ENCODE data around the gene BMPR1A.
A peak's percentile ranks its signal among the peaks of the same experiment; 100 is the strongest.

The BMPR1A gene

GRCh38 chr10:86964847-86965190, 208.4 kb downstream of the BMPR1A start:
- ATAC-seq, result no peak
- TF ChIP-seq CSDC2 (CRISPR knock-in tag; IDR thresholded peaks at IDR 0.05), result no peak
- TF ChIP-seq, protein P1, sequence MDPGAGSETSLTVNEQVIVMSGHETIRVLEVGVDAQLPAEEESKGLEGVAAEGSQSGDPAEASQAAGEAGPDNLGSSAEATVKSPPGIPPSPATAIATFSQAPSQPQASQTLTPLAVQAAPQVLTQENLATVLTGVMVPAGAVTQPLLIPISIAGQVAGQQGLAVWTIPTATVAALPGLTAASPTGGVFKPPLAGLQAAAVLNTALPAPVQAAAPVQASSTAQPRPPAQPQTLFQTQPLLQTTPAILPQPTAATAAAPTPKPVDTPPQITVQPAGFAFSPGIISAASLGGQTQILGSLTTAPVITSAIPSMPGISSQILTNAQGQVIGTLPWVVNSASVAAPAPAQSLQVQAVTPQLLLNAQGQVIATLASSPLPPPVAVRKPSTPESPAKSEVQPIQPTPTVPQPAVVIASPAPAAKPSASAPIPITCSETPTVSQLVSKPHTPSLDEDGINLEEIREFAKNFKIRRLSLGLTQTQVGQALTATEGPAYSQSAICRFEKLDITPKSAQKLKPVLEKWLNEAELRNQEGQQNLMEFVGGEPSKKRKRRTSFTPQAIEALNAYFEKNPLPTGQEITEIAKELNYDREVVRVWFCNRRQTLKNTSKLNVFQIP (CRISPR knock-in tag; IDR thresholded peaks at IDR 0.05; ENCODE audit: borderline replicate concordance, low read depth), result no peak
- no peak for TF ChIP-seq ZNF70 (CRISPR knock-in tag; IDR thresholded peaks at IDR 0.05)
- no peak for TF ChIP-seq ZFP3 (CRISPR knock-in tag; IDR thresholded peaks at IDR 0.05)
- no peak for TF ChIP-seq ARNTL (CRISPR knock-in tag; IDR thresholded peaks at IDR 0.05; ENCODE audit: borderline replicate concordance, low read depth)
- TF ChIP-seq TCF4 (CRISPR knock-in tag; IDR thresholded peaks at IDR 0.05; ENCODE audit: borderline replicate concordance), result no peak
- no peak for TF ChIP-seq PPARA (CRISPR knock-in tag; IDR thresholded peaks at IDR 0.05; ENCODE audit: borderline replicate concordance)
- TF ChIP-seq ESRRG (CRISPR knock-in tag; IDR thresholded peaks at IDR 0.05), result no peak
- no peak for TF ChIP-seq ISL1 (CRISPR knock-in tag; IDR thresholded peaks at IDR 0.05)
- no peak for TF ChIP-seq TSHZ2 (CRISPR knock-in tag; IDR thresholded peaks at IDR 0.05)
- no peak for TF ChIP-seq PATZ1 (CRISPR knock-in tag; IDR thresholded peaks at IDR 0.05; ENCODE audit: borderline replicate concordance)
- no peak for TF ChIP-seq CREB5 (CRISPR knock-in tag; IDR thresholded peaks at IDR 0.05; ENCODE audit: low read depth)
- TF ChIP-seq ZC3H10 (CRISPR knock-in tag; IDR thresholded peaks at IDR 0.05), result no peak

GRCh38 chr10:86965986-86966654, 209.7 kb downstream of the BMPR1A start:
- TF ChIP-seq ISL1 (CRISPR knock-in tag; IDR thresholded peaks at IDR 0.05), result no peak
- peak; percentile 27 for ATAC-seq

DNA sequence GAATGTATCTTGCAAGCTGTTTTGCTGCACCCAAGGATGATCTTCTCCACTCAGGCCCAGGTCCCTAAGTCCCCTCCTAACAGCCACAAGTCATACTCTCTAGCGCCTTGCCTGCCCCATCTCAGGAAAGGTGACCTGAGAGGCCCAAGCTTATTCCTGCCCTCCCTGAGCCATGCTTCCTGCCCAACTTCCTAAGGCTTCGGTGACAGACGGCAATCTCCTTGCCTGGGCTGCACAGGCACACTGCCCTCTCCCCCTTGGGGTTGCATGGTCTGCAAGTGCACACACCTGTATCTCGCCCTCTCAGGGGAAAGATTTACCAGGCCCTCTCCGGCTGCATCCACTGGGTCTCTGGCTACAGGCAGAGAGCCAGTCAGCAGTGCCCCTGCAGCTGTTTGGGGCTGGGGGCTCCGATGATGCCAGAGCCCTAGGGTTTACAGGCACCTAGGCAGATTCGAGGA, 211.1 kb downstream of the BMPR1A start:
- no peak for ATAC-seq
- TF ChIP-seq ZFP3 (CRISPR knock-in tag; IDR thresholded peaks at IDR 0.05), result no peak
- TF ChIP-seq ZNF8 (CRISPR knock-in tag; IDR thresholded peaks at IDR 0.05), result no peak
- TF ChIP-seq ESRRG (CRISPR knock-in tag; IDR thresholded peaks at IDR 0.05), result no peak
- TF ChIP-seq CREB5 (CRISPR knock-in tag; IDR thresholded peaks at IDR 0.05; ENCODE audit: low read depth), result no peak
- TF ChIP-seq ZC3H10 (CRISPR knock-in tag; IDR thresholded peaks at IDR 0.05), result no peak
- TF ChIP-seq CSDC2 (CRISPR knock-in tag; IDR thresholded peaks at IDR 0.05), result no peak
- TF ChIP-seq, protein P1 (CRISPR knock-in tag; IDR thresholded peaks at IDR 0.05; ENCODE audit: borderline replicate concordance, low read depth), result no peak
- TF ChIP-seq ARNTL (CRISPR knock-in tag; IDR thresholded peaks at IDR 0.05; ENCODE audit: borderline replicate concordance, low read depth), result no peak
- TF ChIP-seq ZNF70 (CRISPR knock-in tag; IDR thresholded peaks at IDR 0.05), result no peak
- TF ChIP-seq ISL1 (CRISPR knock-in tag; IDR thresholded peaks at IDR 0.05), result no peak
- TF ChIP-seq TCF4 (CRISPR knock-in tag; IDR thresholded peaks at IDR 0.05; ENCODE audit: borderline replicate concordance), result no peak
- no peak for TF ChIP-seq TOX (CRISPR knock-in tag; IDR thresholded peaks at IDR 0.05; ENCODE audit: borderline replicate concordance)
- no peak for TF ChIP-seq CSRNP3 (CRISPR knock-in tag; IDR thresholded peaks at IDR 0.05)
- no peak for TF ChIP-seq BACH2 (CRISPR knock-in tag; IDR thresholded peaks at IDR 0.05; ENCODE audit: borderline replicate concordance)
- no peak for TF ChIP-seq ZFP30 (CRISPR knock-in tag; IDR thresholded peaks at IDR 0.05)
- TF ChIP-seq RARB (CRISPR knock-in tag; IDR thresholded peaks at IDR 0.05), result no peak
- TF ChIP-seq TSHZ2 (CRISPR knock-in tag; IDR thresholded peaks at IDR 0.05), result no peak

All from SK-N-SH treated with all-trans-retinoic acid at 6 μM for 48 hours (cell line).